B cell (primary cell): ENCODE measurements around the gene NCOA3.

Experiments
- CTCF ChIP-seq: fragments of 200-600 bp; IDR thresholded peaks from one replicate; pipeline ENCODE4 v1.8.0; 2022; ENCODE audit warnings: antibody characterized with exemption, mild to moderate bottlenecking
- EZH2 ChIP-seq: IDR thresholded peaks from 2 replicates; pipeline ENCODE4 v1.6.1; 2012; ENCODE audit warnings: borderline replicate concordance, low read depth, mild to moderate bottlenecking, moderate library complexity, low read length; ENCODE audit not compliant: insufficient read depth, poor library complexity, severe bottlenecking

GRCh38 chr20:47493963-47494293 is 7.8 kb upstream of the NCOA3 start:
- TF ChIP-seq CTCF (no peak), EZH2 (no peak)
